Kidney (tissue), 14 donors: ENCODE measurements around the gene SAMD14. TPM values are rescaled to one million over a fixed set of nuclear protein-coding genes. Genes with fewer than 3 reads are reported as not detected.
A peak's percentile ranks its signal among the peaks of the same experiment; 100 is the strongest.

Experiments used
- DNase-seq, 5 donors: peaks; one replicate each; pipeline ENCODE4 v3.0.0-alpha.2; 2013 to 2020
- FAIRE-seq: peaks from 2 replicates; lab custom pipeline; 2012; peaks lifted over from hg19 to GRCh38; lab: Jason Lieb, UNC
- H3K27ac ChIP-seq, 2 donors: one replicate each; pipeline ENCODE4 v1.7.0; 2013; ENCODE audit warnings: low read depth in 2 of 2, low read length in 2 of 2, inconsistent platforms in 1 of 2
- H3K27me3 ChIP-seq: one replicate; pipeline ENCODE4 v1.7.1; 2013; ENCODE audit warnings: low read length, inconsistent platforms; ENCODE audit not compliant: control insufficient read depth, insufficient read depth
- H3K36me3 ChIP-seq, 3 donors: one replicate each; pipeline versions ENCODE4 v1.7.0 to v1.7.1; 2013; ENCODE audit warnings: low read length in 3 of 3, control low read depth in 1 of 3, inconsistent platforms in 1 of 3; ENCODE audit not compliant: insufficient read depth in 3 of 3, control insufficient read depth in 2 of 3
- H3K4me1 ChIP-seq, 3 donors: one replicate each; pipeline versions ENCODE4 v1.7.0 to v1.7.1; 2013; ENCODE audit warnings: low read length in 3 of 3, inconsistent platforms in 1 of 3, low read depth in 1 of 3; ENCODE audit not compliant: control insufficient read depth in 2 of 3, insufficient read depth in 2 of 3
- H3K4me3 ChIP-seq, 3 donors: one replicate each; pipeline versions ENCODE4 v1.7.0 to v1.8.1; 2013; ENCODE audit warnings: low read length in 3 of 3, control low read depth in 1 of 3, inconsistent platforms in 1 of 3
- H3K9ac ChIP-seq, 3 donors: one replicate each; pipeline versions ENCODE4 v1.7.0 to v1.7.1; 2013; ENCODE audit warnings: low read length in 3 of 3, control low read depth in 1 of 3, inconsistent platforms in 1 of 3
- H3K9me3 ChIP-seq, 3 donors: one replicate each; pipeline versions ENCODE4 v1.7.0 to v1.7.1; 2013; ENCODE audit warnings: low read length in 3 of 3, control low read depth in 1 of 3, inconsistent platforms in 1 of 3; ENCODE audit not compliant: control insufficient read depth in 2 of 3, insufficient read depth in 1 of 3
- CTCF ChIP-seq: IDR thresholded peaks from 3 replicates; pipeline ENCODE4 v1.5.1; 2012; ENCODE audit warnings: mild to moderate bottlenecking, moderate library complexity, borderline replicate concordance; ENCODE audit not compliant: insufficient read depth; ENCODE audit errors: extremely low read depth
- intact Hi-C: fragments of 100-400 bp; cut with DNase I; formaldehyde crosslinking; loops from one replicate; pipeline ENCODE4 v1.11.1; 2022
- polyA plus RNA-seq: library from polyadenylated mRNA; stranded (reverse); fragments of 350-450 nt; fragmentation: Illumina TruSeq; extraction: RNeasy Lipid Tissue Mini Kit (QIAGEN cat#74804); gene quantifications from one replicate; pipeline ENCODE4 v1.2.3, GENCODE V29; 2014; ENCODE audit warnings: low read depth, low replicate concordance; ENCODE audit not compliant: insufficient read depth
- total RNA-seq: library from RNA; stranded (reverse); fragmentation: NEBNext Ultra II Directional; extraction: Animal tissue kit (Norgen Biotek cat#: 25700); gene quantifications from one replicate; pipeline ENCODE4 v1.2.1, GENCODE V29; 2021
- donor health status: control.
- donor health status: control.
- donor health status: control.
- donor health status: control.
- donor health status: control.
- donor health status: DM: yes; HTN: yes; CAD: no.
- donor health status: Normal renal cell carcinoma (clear cell type).

The SAMD14 gene
- total and polyA plus RNA-seq, 2 donors from 2014 or later = 3.7 to 5.0 TPM

GRCh38 chr17:50141745-50142110, 11.8 kb upstream of the SAMD14 start:
- intact Hi-C loops = no loop called here
- Histone ChIP-seq H3K4me3 (no peak overlapping the region), H3K4me1 (peaks cover 0 to 36% (median 20%) of the 10 kb centered on the region in 3 donors), H3K27ac (no peak overlapping the region), H3K9me3 (no peaks in the 10 kb centered on the region), H3K9ac (no peak overlapping the region), H3K36me3 (peaks cover 10 to 60% (median 37%) of the 10 kb centered on the region in 3 donors), H3K27me3 (no peaks in the 10 kb centered on the region)
- TF ChIP-seq CTCF = no peak
- peak in 1 of 5 donors; percentile 40 for DNase-seq
- no peak for FAIRE-seq

- FAIRE-seq (no peak), DNase-seq (peak in 1 of 5 donors; percentile 59)
- intact Hi-C loops = no loop called here
- H3K9ac ChIP-seq = no peak overlapping the region
- peaks cover 10 to 60% (median 37%) of the 10 kb centered on the region in 3 donors for H3K36me3 ChIP-seq
- no peaks in the 10 kb centered on the region for H3K9me3 ChIP-seq
- no peaks in the 10 kb centered on the region for H3K27me3 ChIP-seq
- no peak overlapping the region for H3K4me3 ChIP-seq
- no peak for TF ChIP-seq CTCF
- peak overlapping the region; percentile 55 to 76 for H3K27ac ChIP-seq
- H3K4me1 ChIP-seq = peaks cover 0 to 31% (median 14%) of the 10 kb centered on the region in 3 donors
These were observed 11.2 kb upstream of the SAMD14 start for GRCh38 chr17:50141026-50141744.

GRCh38 chr17:50139950-50140885, 10.3 kb upstream of the SAMD14 start:
- Histone ChIP-seq H3K27me3 (no peaks in the 10 kb centered on the region), H3K36me3 (peaks cover 10 to 60% (median 37%) of the 10 kb centered on the region in 3 donors), H3K27ac (peak overlapping the region; percentile 55 to 76), H3K4me1 (peaks cover 0 to 24% (median 11%) of the 10 kb centered on the region in 3 donors), H3K9me3 (no peaks in the 10 kb centered on the region), H3K9ac (no peak overlapping the region), H3K4me3 (peak overlapping the region in 1 of 3 donors; percentile 19)
- DNase-seq = peak; percentile 57 to 90 (median 80)
- no peak for FAIRE-seq
- intact Hi-C loops = no loop called here
- peak; percentile 92 for TF ChIP-seq CTCF
